Measurements from ENCODE around the gene FBXO38.

The FBXO38 gene

GRCh38 chr5:148372893-148373292 is 10.9 kb upstream of the FBXO38 start:
- no peak overlapping the region for H3K27ac ChIP-seq
- no peak for TF ChIP-seq ZFX (IDR thresholded peaks at IDR 0.05; ENCODE audit: borderline replicate concordance)
- TF ChIP-seq, protein P1, sequence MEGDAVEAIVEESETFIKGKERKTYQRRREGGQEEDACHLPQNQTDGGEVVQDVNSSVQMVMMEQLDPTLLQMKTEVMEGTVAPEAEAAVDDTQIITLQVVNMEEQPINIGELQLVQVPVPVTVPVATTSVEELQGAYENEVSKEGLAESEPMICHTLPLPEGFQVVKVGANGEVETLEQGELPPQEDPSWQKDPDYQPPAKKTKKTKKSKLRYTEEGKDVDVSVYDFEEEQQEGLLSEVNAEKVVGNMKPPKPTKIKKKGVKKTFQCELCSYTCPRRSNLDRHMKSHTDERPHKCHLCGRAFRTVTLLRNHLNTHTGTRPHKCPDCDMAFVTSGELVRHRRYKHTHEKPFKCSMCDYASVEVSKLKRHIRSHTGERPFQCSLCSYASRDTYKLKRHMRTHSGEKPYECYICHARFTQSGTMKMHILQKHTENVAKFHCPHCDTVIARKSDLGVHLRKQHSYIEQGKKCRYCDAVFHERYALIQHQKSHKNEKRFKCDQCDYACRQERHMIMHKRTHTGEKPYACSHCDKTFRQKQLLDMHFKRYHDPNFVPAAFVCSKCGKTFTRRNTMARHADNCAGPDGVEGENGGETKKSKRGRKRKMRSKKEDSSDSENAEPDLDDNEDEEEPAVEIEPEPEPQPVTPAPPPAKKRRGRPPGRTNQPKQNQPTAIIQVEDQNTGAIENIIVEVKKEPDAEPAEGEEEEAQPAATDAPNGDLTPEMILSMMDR (IDR thresholded peaks at IDR 0.05) = no peak

DNA sequence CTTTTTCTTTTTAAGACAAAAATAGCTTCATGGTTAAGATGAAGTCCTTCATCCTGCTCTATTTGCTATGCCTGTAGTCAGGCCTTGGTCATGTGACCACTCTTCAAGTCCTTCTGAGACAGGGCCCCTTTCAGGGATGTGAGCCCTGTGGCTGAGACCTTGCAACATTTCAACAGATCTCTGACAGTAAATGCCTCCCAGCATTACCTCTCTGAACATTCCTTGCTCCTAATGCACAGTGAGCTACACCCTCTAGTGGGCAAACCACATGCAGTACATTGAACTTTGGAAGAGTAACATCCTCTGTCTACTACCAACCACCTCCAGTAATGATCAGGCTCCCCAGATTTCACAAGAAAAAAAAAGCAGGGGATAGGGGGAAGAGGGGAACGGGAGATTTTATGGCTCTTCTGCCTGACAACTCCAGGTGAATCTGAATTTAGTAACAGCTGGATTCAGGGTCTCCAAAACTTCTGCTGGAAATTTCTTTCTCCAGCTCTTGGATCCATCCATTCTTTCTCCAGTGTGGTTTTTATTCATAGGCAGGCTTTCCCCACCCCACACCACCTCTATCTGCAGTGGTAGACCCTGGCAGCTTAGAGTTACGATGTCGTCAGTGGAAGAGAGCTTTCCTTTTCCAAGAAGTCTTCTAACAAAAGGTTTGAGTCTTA is 8.9 kb upstream of the FBXO38 start:
- TF ChIP-seq, protein P1 (IDR thresholded peaks at IDR 0.05) = peak; percentile 88
- TF ChIP-seq ZFX (IDR thresholded peaks at IDR 0.05; ENCODE audit: borderline replicate concordance) = no peak

DNA sequence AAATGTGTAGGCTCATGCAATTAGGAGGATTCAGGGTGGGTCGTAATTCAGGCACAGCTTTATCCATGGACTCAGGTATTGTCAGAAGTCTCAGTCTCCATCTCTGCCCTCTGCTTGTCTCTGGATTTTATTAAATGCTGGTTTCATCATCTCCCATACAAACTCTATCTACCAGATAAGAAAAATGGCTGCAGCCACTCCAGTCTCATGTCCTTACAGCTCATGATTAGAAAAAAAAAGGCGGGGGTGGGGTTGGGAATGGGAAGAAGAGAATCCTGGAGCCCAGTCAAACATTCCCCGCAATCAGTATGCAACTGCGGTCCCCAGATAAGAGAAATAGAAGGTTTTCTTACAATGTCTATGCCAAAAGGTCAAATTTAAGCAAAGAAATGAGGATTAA is 7.6 kb upstream of the FBXO38 start:
- no peak for TF ChIP-seq ZFX (IDR thresholded peaks at IDR 0.05; ENCODE audit: borderline replicate concordance)
- TF ChIP-seq, protein P1 (IDR thresholded peaks at IDR 0.05) = no peak
- no peak overlapping the region for H3K27ac ChIP-seq

More for the DNA sequence above, 8.9 kb upstream of the FBXO38 start:
- no peak overlapping the region for H3K27ac ChIP-seq

- no peak overlapping the region for H3K27ac ChIP-seq
- TF ChIP-seq, protein P1 (IDR thresholded peaks at IDR 0.05) = no peak
- TF ChIP-seq ZFX (IDR thresholded peaks at IDR 0.05; ENCODE audit: borderline replicate concordance) = no peak
Measured at GRCh38 chr5:148378670-148379069, 5.1 kb upstream of the FBXO38 start.

DNA sequence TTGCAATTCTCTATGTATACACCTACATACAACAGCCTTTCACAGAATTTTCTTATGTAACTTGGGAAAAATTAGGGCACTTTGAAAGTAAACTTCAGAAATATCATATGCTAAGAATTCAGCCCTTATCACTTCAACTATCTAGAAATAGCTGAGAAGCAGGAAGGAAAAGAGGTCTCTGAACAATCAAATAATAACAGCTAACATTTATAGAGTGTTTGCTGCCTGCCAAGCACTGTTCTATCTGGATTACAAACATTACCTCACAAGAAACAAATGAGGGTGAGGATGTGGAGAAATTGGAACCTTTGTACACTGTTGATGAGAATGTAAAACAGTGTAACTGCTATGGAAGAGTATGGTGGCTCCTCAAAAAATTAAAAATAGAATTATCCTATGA is 4.4 kb upstream of the FBXO38 start:
- no peak for TF ChIP-seq ZFX (IDR thresholded peaks at IDR 0.05; ENCODE audit: borderline replicate concordance)
- TF ChIP-seq, protein P1 (IDR thresholded peaks at IDR 0.05) = no peak
- no peak overlapping the region for H3K27ac ChIP-seq

DNA sequence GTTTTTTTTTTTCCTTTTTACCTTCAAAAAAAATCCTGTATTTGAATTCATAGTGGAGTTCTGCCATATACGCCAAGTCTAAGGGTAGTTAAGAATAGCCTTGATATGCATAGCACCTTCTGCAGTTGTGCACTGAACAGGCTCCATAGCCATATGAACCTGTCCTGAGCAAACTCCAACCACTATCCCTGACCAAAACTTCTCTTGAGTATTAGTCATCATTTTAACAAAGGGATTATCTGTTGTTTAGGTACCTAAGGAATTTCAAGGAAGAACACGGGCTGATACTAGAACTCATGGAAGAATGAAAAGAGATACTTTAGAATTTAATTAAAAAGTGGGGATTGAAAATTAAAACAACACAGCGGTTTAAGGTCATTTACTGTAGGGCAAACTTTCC is 1.9 kb upstream of the FBXO38 start:
- H3K27ac ChIP-seq = no peak overlapping the region
- TF ChIP-seq, protein P1 (IDR thresholded peaks at IDR 0.05) = no peak
- no peak for TF ChIP-seq ZFX (IDR thresholded peaks at IDR 0.05; ENCODE audit: borderline replicate concordance)

- TF ChIP-seq, protein P1 (IDR thresholded peaks at IDR 0.05) = no peak
- no peak for TF ChIP-seq ZFX (IDR thresholded peaks at IDR 0.05; ENCODE audit: borderline replicate concordance)
- peak overlapping the region; percentile 69 for H3K27ac ChIP-seq
Measured at GRCh38 chr5:148382961-148383360, 797 bp upstream of the FBXO38 start.

All from 22Rv1 (cell line).